Right lobe of liver (tissue), 4 donors: ENCODE results near the gene AKT3.

Experiments used
- POLR2A ChIP-seq: fragments of 450-650 bp; IDR thresholded peaks from one replicate; pipeline ENCODE4 v1.6.1; 2017; ENCODE audit warnings: antibody characterized with exemption, mild to moderate bottlenecking
- TF ChIP-seq, protein P1 (sequence below), 4 donors: fragments of 200-600 bp in 3 of 4; fragments of 450-650 bp in 1 of 4; IDR thresholded peaks; one replicate each; pipeline versions ENCODE4 v1.5.1 to v1.8.0; 2016 to 2022; ENCODE audit warnings: antibody characterized with exemption in 4 of 4, mild to moderate bottlenecking in 2 of 4
- donor health status: DM: no; HTN: no; CAD: no.
- donor health status: DM: no; HTN: no; CAD: no.
- donor health status: DM: no; HTN: yes; CAD: no.

DNA sequence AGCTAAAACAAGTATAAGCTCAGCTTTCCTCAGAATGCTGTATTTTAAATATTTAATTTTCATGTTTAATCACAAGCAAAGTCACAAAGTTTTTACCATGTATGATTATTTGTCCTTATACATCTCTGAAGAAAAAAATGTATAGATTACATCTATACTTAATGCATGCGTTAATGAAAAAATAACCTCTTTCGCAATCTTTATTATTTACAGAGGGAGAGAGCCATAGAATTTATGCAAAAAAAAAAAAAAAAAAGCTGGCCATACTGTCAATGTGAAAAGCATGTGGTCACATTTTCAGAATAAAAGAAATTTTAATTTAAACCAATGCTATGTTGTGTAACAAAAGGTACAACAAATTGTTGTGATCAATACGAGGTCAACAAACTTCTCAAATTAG, 148.2 kb downstream of the AKT3 start:
- TF ChIP-seq, protein P1, sequence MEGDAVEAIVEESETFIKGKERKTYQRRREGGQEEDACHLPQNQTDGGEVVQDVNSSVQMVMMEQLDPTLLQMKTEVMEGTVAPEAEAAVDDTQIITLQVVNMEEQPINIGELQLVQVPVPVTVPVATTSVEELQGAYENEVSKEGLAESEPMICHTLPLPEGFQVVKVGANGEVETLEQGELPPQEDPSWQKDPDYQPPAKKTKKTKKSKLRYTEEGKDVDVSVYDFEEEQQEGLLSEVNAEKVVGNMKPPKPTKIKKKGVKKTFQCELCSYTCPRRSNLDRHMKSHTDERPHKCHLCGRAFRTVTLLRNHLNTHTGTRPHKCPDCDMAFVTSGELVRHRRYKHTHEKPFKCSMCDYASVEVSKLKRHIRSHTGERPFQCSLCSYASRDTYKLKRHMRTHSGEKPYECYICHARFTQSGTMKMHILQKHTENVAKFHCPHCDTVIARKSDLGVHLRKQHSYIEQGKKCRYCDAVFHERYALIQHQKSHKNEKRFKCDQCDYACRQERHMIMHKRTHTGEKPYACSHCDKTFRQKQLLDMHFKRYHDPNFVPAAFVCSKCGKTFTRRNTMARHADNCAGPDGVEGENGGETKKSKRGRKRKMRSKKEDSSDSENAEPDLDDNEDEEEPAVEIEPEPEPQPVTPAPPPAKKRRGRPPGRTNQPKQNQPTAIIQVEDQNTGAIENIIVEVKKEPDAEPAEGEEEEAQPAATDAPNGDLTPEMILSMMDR (IDR thresholded peaks at IDR 0.05), result no peak
- TF ChIP-seq POLR2A, result no peak
